ENCODE data around the gene HDHD3.

- TF ChIP-seq POLR2AphosphoS5 (IDR thresholded peaks at IDR 0.05; ENCODE audit: low read depth, low read length) (no peak), SPI1 (IDR thresholded peaks at IDR 0.05; ENCODE audit: low read depth, low read length) (no peak), POLR2A (IDR thresholded peaks at IDR 0.05; ENCODE audit: low read depth, low read length) (no peak)
Observed at GRCh38 chr9:113389451-113389850, 12.7 kb upstream of the HDHD3 start.

Measured in GM12891 (cell line).